GM19351 (cell line): Measurements from ENCODE around the gene FOXK2.

ENCODE experiments used
- ATAC-seq: cut with Tn5 transposase; IDR thresholded peaks from one replicate; pipeline ENCODE4 v1.9.1; 2021; ENCODE audit warnings: mild to moderate bottlenecking, moderate library complexity; ENCODE audit not compliant: unreplicated experiment

FOXK2 gene

DNA sequence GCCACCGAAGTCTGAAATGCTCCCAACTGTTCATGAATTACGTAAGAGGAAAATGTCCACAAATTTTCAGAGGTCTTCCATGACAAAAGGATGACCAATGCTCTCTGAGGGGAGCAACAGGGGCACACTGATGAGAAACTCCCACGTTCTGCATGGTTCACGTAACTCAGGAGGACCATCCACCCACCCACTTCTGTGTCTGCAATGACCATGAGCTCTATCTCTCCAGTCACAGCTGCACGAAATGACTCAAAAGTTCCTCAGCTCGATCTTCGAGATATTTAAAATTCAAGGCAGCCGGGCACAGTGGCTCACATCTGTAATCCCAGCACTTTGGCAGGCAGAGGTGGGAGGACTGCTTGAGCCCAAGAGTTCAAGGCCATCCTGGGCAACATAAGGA, 112.9 kb downstream of the FOXK2 start:
- no peak for ATAC-seq

DNA sequence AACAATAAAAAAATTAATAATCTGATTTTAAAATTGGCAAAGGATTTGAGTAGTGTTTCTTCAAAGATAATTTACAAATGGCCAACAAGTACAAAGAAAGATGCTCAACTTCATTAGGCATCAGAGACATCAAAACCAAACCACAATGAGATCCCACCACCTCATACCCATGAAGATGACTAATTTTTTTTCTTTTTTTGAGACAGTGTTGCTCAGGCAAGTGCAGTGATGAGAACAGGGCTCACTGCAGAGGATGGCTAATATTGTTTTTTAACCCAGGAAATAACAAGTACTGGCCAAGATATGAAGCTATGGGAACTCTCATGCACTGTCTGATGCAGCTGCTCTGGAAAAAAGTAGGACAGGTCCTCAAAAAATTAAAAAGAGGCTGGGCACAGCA, 113.8 kb downstream of the FOXK2 start:
- ATAC-seq: no peak

DNA sequence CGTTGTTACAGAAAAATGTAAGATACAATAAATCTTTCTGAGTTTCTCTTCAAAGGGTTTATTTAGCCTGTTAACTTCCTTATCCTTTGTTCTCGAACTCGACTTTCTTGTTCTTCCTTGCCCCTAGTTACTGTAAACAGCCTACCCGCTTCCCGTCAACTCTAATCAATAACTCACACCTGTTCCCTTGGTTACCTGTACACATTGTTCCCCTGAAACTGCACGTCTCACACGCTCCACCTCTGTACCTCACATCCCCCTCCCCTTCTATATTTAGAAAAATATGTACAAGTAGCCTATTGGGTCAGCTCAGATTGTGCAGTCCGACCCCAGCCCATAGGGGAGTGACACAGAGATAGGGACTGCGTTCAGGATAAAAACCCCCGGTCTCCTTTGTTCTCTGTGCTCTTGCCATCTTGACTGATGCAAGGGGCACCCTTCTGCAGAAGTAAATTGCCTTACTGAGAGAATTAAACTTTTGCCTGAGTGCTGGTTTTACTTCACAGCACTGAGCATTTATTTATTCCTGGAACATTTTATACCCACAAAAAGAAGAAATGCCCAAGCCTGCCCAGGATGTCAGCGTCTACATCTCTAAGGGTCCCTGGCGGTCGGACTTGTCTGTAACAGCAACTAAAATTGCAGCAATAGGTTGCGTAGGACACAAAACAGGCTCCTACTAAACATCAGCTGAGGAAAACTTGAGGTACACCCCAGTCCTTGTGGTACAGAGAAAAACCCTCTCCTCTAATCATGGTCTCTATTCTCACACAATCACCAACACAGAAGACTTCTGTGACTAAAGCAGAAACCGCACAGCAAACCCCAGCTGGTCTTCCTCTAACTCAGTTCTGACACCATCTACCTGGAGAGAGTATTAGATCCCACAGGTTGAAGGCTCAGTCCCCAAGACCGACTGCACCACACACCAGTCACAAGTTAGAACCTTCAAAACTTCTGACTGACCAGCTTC, 117.4 kb downstream of the FOXK2 start:
- ATAC-seq: no peak

DNA sequence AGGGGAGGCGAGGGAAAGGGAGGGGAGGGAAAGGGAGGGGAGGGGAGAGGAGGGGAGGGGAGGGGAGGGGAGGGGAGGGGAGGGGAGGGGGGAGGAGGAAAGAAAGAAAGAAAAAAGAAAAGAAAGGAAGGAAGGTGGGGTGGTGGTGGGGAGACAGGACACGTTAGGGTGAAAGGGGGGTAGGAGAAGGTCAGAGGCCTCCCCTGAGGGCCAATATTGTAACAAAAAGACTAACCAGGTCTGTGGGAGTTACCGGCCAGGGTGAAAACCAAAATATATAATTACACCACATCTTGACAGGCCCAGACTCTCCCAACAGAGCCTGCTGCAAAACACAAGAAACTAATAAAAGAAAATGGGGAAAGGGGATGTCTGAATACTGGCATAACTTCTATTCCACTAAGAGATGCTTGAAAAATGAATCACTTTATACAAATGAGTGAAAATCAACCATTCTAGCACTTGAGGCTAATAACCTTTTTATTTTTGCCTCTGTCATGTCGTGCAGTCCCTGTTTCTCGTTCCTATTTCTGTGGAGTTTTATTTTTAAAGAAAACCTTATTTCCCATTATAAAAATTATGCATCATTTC, 118.7 kb downstream of the FOXK2 start:
- no peak for ATAC-seq

DNA sequence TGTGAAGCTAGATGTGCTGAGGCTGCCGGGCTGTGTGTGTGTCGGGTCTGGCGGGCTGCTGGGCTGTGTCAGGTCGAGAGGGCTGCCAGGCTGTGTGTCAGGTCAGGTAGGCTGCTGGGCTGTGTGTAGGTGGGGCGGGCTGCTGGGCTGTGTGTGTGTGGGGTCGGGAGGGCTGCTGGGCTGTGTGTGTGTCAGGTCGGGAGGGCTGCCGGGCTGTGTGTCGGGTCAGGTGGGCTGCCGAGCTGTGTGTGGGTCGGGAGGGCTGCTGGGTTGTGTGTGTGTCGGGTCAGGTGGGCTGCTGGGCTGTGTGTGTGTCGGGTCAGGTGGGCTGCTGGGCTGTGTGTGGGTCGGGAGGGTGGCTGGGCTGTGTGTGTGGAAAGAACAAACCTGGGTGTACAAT, 120.1 kb downstream of the FOXK2 start:
- ATAC-seq: no peak

DNA sequence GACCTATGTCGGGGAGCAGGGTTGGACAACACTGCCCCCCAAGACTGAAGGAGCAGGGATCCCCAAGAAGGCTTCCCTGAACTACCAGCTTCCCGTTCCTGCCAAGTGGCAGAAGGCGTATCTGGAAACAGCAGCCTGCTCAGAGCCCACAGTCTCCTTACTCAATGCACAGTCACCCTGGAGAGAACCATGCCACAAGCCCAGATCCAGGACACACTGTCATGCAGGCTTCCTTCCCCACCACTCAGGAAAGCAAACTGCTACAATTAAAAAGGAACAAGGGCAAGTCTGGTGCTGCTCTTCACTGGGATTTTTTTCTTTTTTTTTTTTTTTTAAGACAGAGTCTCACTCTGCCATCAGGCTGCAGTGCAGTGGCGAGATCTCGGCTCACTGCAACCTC, 120.5 kb downstream of the FOXK2 start:
- ATAC-seq: no peak

DNA sequence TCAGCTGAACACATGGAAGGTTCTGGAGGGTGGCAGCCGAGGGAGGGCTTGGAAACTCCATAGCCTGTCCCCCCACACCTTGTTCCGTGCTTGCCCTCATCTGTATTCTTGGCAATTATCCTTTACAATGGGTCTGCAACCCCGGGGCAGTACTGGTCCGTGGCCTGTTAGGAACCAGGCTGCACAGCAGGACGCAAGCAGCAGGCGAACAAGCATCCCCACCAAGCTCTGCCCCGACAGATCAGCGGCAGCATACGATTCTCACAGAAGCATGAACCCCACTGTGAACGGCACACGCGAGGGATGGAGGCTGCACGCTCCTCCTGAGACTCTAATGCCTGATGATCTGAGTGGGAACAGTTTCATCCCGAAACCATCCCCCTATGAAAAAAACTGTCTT, 122.5 kb downstream of the FOXK2 start:
- no peak for ATAC-seq

DNA sequence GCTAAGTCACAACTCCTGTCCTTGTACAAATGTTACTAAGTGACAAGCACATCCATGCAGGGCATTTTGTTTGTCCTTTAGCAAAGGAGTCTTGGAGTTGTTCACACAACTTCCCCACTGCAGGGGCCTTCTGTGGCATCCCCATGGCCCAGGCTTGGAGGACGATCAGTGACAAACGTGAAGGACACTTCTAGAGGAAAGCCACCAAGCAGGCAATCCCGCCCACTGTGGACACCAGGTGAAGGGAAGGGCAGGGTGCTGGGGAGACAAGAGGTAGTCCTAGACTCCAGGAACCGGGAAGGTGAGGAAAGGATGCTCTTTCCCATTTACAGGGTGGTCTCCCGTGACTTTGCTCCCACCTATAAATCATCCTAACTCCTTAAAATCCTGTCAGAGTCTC, 124.6 kb downstream of the FOXK2 start:
- no peak for ATAC-seq

DNA sequence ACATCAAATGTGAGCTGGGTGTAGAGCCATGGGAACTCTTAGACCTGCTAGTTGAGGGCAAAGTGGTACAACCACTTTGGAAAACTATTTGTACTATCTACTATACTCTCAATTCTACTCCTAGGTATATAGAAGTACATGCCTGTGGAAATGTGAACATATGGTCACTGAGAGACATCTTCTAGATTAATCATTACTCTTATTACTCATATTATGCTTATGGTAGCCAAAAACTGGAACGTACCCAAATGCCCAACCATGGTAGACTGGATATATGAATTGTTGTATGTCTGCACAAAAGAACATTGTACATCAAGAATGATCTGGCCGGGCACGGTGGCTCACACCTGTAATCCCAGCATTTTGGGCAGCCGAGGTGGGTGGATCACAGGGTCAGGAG, 126.0 kb downstream of the FOXK2 start:
- ATAC-seq: no peak

DNA sequence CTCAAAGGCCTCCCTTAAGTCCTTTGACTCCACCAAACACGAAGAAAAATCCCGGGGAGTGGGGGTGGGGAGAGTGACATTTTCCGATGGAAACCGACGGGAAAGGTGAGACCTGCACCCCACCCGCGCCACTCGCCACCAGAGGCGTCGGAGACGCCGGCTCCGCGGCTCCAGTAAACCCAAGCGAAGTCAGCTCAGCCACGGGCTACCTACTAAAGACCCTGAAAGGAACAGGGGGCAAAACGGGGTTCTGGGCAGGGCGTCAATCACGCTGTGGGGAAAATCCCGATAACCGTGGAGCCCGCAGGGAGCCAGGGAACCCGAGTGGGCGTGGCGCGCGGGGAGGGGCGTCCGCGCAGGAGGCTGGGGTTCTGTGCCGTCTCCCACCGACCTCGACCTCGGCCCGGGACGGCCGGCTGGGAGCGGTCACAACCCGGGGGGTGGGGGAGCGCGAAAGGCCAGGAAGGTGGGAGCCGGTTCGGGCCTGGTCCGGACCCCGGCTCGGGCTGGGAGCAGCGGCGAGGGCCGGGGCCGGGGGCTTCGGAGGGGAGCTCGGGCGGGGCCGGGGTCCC, 128.1 kb downstream of the FOXK2 start:
- ATAC-seq: peak; percentile 20

DNA sequence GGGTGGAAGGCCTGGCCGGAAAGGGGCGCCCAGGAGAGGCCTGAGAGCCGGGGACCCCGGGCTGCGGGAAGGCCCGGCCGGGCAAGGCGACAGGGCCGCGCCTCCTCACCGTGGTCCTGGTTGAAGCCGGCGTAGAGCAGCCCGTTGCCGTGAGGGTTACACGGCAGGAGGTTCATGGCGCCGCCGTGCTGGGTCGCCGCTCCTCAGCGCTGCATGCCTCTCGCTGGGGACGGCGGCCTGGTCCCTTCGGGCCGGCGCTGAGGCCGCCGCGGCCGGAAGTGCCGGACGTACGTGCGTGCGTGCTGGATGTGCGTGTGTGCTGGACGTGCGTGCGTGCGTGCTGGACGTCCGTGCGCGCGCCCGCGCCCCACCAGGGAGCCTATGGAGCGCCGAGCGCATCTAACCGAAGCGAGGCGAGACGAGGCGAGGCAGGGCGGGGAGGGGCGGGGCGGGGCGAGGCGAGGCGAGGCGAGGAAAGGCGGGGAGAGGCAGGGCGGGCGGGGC, 128.7 kb downstream of the FOXK2 start, which contains the start of gene WDR45B:
Gene WDR45B (minus strand): TSS at position 280 of the 504 bp plus-strand sequence. CDS start 104 bp downstream, at position 176.
- ATAC-seq: peak; percentile 90

DNA sequence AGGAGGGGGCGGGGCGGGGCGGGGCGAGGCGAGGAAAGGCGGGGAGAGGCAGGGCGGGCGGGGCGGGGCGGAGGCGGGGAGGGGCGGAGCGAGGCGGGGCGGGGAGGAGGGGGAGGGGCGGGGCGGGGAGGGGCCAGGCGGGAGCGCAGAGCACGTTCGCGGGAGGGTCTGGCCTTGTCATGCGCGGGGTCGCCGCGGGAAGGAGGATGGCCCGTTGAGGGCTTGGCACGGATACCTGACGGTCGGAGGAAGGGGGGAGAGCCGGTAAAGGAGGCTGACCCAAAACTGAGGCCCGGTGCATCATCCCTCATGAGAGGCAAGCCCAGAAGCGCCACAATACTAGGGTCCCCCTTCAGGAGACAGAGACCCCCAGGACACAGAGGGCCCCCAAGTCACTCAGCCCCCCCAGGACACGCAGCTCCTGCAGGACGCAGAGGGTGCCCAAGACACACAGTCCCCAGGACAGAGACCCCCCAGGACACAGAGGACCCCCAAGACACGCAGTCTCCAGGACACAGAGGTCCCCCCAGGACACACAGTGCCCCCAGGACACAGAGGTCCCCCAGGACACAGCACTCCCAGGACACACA, 129.3 kb downstream of the FOXK2 start:
- no peak for ATAC-seq

DNA sequence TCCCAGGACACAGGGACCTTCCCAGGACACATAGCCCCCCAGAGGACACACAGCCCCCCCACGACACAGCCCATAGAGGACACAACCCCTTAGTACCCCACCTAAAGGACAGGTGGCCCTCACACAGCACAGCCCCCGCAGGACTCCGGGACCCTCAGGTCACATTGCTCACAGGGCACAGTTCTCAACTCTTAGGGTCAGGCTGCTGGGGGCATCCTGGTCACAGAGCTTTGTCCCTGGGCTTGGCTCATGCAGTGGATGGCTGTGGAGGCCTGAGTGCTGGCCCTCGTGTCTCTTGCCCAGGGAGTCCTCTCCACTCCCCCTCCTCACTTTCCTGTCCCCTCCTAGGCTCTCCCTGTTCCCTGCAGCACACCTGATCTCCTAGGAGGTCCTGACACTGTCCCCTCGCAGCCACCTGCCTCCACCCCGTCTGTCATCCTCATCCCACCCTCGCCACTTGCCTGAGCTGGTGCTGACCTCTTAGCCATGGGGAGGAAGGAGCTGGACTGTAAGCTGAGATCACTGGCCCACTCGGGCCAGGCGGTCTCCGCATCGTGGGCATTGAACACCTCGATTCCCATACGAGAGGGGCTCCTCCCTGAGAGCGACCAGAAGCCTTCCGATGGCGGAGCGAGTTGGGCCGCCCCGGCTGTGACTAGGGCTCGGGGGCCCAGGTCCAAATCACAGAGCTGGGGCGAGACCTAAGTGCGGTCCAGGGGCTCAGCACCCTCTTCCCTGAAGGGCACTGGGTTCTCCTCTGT, 130.1 kb downstream of the FOXK2 start:
- no peak for ATAC-seq

DNA sequence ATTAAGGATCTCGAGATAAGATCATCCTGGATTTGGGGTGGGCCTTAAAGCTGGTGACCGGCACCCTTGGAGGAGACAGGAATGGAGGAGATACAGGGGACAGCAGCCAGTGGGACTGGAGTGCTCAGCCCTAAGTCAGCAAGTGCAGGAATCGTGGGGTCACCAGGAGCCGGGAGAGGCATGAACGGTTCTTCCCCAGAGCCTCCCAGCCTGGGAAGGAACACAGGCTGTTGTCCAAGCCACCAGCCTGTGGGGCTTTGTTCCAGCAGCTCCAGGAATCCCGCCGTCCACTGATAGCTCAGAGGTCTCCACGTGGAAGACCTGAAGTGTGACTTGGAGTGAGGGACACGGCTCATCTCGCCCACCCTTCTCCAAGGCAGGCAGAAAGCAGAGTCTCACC, 131.2 kb downstream of the FOXK2 start:
- ATAC-seq: no peak

DNA sequence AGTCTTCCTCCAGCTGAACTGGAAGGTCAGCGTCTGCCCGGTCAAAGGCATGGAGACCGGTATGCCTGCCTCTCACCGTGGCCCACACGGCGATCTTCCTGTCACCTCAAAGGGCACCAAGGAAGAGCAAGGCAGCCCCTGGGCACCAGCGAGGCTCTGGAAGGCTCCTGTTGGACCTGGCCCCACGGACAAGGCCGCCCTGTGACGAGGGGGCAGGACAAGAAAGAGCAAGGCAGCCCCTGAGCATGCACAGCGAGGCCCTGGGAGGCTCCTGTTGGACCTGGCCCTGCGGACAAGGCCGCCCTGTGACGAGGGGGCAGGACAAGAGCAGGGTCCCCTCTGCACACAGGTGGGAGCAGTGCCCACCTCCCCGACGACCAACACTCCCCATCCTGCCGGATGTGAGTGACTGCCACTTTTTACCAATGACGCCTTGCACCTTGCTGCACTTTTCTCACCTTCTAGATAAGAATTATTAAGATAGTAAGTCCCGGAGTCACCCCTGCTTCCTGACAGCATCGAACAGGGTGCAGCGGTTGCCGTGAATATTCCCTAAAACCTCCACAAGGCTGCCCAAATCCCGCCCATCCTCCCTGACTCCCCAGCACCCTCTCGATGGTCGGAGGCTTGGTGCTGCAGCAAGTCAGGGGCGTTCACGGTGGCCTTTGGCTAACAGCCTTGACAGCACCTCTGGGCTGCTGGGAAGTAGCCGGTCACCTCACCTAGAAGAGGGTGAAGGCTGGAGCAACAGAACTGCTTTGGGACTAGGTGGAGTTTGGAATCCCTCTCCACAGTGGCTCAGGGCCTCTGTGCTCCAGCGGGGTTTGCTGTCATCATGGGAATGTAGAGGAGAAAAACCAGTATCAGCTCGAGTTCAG, 134.4 kb downstream of the FOXK2 start:
- no peak for ATAC-seq
